NCI-H2029 (cell line): ENCODE measurements around the gene RCAN3.
"Not testable (repeated sequence)": the region's sequence is repeated elsewhere in the genome, so short reads cannot be mapped to it uniquely, and the experiment has no call there.

Experiments used
- DNase-seq: peaks from one replicate; lab custom pipeline; 2025; lab: John Stamatoyannopoulos, UW

The RCAN3 gene

GRCh38 chr1:24514946-24515345 is 12.3 kb downstream of the RCAN3 start:
- no peak for DNase-seq

GRCh38 chr1:24515671-24516209 is 13.1 kb downstream of the RCAN3 start:
- not testable (repeated sequence) for DNase-seq

- no peak for DNase-seq
These were observed 13.9 kb downstream of the RCAN3 start for GRCh38 chr1:24516506-24516905.

GRCh38 chr1:24517898-24518297 is 15.3 kb downstream of the RCAN3 start:
- DNase-seq: no peak

GRCh38 chr1:24520282-24520681 is 17.6 kb downstream of the RCAN3 start:
- DNase-seq: not testable (repeated sequence)

- DNase-seq: no peak
These were observed 23.0 kb downstream of the RCAN3 start for GRCh38 chr1:24525606-24526005.

GRCh38 chr1:24526045-24526444 is 23.4 kb downstream of the RCAN3 start:
- no peak for DNase-seq

GRCh38 chr1:24526940-24527542 is 24.4 kb downstream of the RCAN3 start:
- DNase-seq: peak; percentile 3

- peak; percentile 45 for DNase-seq
These were observed 26.1 kb downstream of the RCAN3 start for GRCh38 chr1:24528744-24529143.

- DNase-seq: not testable (repeated sequence)
These were observed 26.7 kb downstream of the RCAN3 start for GRCh38 chr1:24529292-24529691.

- DNase-seq: peak; percentile 50
These were observed 32.4 kb downstream of the RCAN3 start for GRCh38 chr1:24535021-24535424.

- no peak for DNase-seq
These were observed 33.1 kb downstream of the RCAN3 start for GRCh38 chr1:24535778-24536177.

- DNase-seq: peak; percentile 75
These were observed 33.8 kb downstream of the RCAN3 start for GRCh38 chr1:24536391-24536840.

- DNase-seq: no peak
These were observed 37.6 kb downstream of the RCAN3 start for GRCh38 chr1:24540051-24540905.

GRCh38 chr1:24540906-24541710 is 38.5 kb downstream of the RCAN3 start:
- peak; percentile 27 for DNase-seq

GRCh38 chr1:24541711-24542346 is 39.2 kb downstream of the RCAN3 start:
- DNase-seq: no peak

GRCh38 chr1:24544239-24544638 is 41.6 kb downstream of the RCAN3 start:
- no peak for DNase-seq

GRCh38 chr1:24545662-24546061 is 43.0 kb downstream of the RCAN3 start:
- DNase-seq: no peak

- no peak for DNase-seq
These were observed 44.6 kb downstream of the RCAN3 start for GRCh38 chr1:24547195-24547594.

- DNase-seq: no peak
These were observed 45.4 kb downstream of the RCAN3 start for GRCh38 chr1:24548070-24548469.

GRCh38 chr1:24549210-24549609 is 46.6 kb downstream of the RCAN3 start:
- not testable (repeated sequence) for DNase-seq
